HEK293 (cell line): ENCODE results near the gene CNKSR3.

Experiments
- ATF2 ChIP-seq: fragments of 450-650 bp; formaldehyde crosslinking; IDR thresholded peaks from 2 replicates; pipeline ENCODE4 v1.5.1; 2016; ENCODE audit warnings: missing biosample characterization, missing genetic modification characterization, low read depth
- EGR2 ChIP-seq: fragments of 450-650 bp; formaldehyde crosslinking; IDR thresholded peaks from 2 replicates; pipeline ENCODE4 v1.5.1; 2016; ENCODE audit warnings: low read depth, missing biosample characterization, missing genetic modification characterization
- FEZF1 ChIP-seq: fragments of 450-650 bp; formaldehyde crosslinking; IDR thresholded peaks from 2 replicates; pipeline ENCODE4 v1.5.1; 2016; ENCODE audit warnings: missing biosample characterization, missing genetic modification characterization
- HIC1 ChIP-seq: fragments of 450-650 bp; formaldehyde crosslinking; IDR thresholded peaks from 2 replicates; pipeline ENCODE4 v1.5.1; 2016; ENCODE audit warnings: missing biosample characterization, missing genetic modification characterization
- INSM2 ChIP-seq: fragments of 450-650 bp; formaldehyde crosslinking; IDR thresholded peaks from 2 replicates; pipeline ENCODE4 v1.5.1; 2016; ENCODE audit warnings: missing biosample characterization, missing genetic modification characterization
- TRIM28 ChIP-seq: IDR thresholded peaks from 2 replicates; pipeline ENCODE4 v1.6.1; 2011; ENCODE audit warnings: low read length, control low read depth, borderline replicate concordance
- YY1 ChIP-seq: fragments of 450-650 bp; formaldehyde crosslinking; IDR thresholded peaks from 2 replicates; pipeline ENCODE4 v1.5.1; 2018; ENCODE audit warnings: missing biosample characterization, missing genetic modification characterization
- ZBTB11 ChIP-seq: fragments of 450-650 bp; formaldehyde crosslinking; conservative IDR thresholded peaks from 2 replicates; pipeline ENCODE4 v1.5.1; 2016; ENCODE audit warnings: low read depth, missing biosample characterization, missing genetic modification characterization
- ZBTB17 ChIP-seq: fragments of 450-650 bp; formaldehyde crosslinking; IDR thresholded peaks from 2 replicates; pipeline ENCODE4 v1.5.1; 2016; ENCODE audit warnings: missing biosample characterization, missing genetic modification characterization
- ZBTB20 ChIP-seq: fragments of 450-650 bp; formaldehyde crosslinking; IDR thresholded peaks from 2 replicates; pipeline ENCODE4 v1.5.1; 2016; ENCODE audit warnings: missing biosample characterization, missing genetic modification characterization
- ZBTB21 ChIP-seq: fragments of 450-650 bp; formaldehyde crosslinking; IDR thresholded peaks from 2 replicates; pipeline ENCODE4 v1.5.1; 2017; ENCODE audit warnings: missing biosample characterization, missing genetic modification characterization
- ZFP3 ChIP-seq: fragments of 450-650 bp; formaldehyde crosslinking; IDR thresholded peaks from 2 replicates; pipeline ENCODE4 v1.5.1; 2016; ENCODE audit warnings: low read depth, missing biosample characterization, missing genetic modification characterization
- ZFP69B ChIP-seq: fragments of 450-650 bp; formaldehyde crosslinking; IDR thresholded peaks from 2 replicates; pipeline ENCODE4 v1.5.1; 2016; ENCODE audit warnings: missing biosample characterization, missing genetic modification characterization
- ZNF138 ChIP-seq: fragments of 450-650 bp; formaldehyde crosslinking; IDR thresholded peaks from 2 replicates; pipeline ENCODE4 v1.5.1; 2016; ENCODE audit warnings: missing biosample characterization, missing genetic modification characterization, borderline replicate concordance
- ZNF146 ChIP-seq: fragments of 450-650 bp; formaldehyde crosslinking; IDR thresholded peaks from 2 replicates; pipeline ENCODE4 v1.5.1; 2016; ENCODE audit warnings: missing biosample characterization, missing genetic modification characterization
- ZNF155 ChIP-seq: fragments of 450-650 bp; formaldehyde crosslinking; IDR thresholded peaks from 2 replicates; pipeline ENCODE4 v1.5.1; 2016; ENCODE audit warnings: missing biosample characterization, missing genetic modification characterization
- ZNF211 ChIP-seq: fragments of 450-650 bp; formaldehyde crosslinking; IDR thresholded peaks from 2 replicates; pipeline ENCODE4 v1.5.1; 2016; ENCODE audit warnings: low read depth, missing biosample characterization, missing genetic modification characterization
- ZNF335 ChIP-seq: fragments of 450-650 bp; formaldehyde crosslinking; conservative IDR thresholded peaks from 2 replicates; pipeline ENCODE4 v1.5.1; 2016; ENCODE audit warnings: missing biosample characterization, missing genetic modification characterization
- ZNF514 ChIP-seq: fragments of 450-650 bp; formaldehyde crosslinking; IDR thresholded peaks from 2 replicates; pipeline ENCODE4 v1.5.1; 2016; ENCODE audit warnings: missing biosample characterization, missing genetic modification characterization
- ZNF529 ChIP-seq: fragments of 450-650 bp; formaldehyde crosslinking; IDR thresholded peaks from 2 replicates; pipeline ENCODE4 v1.5.1; 2017; ENCODE audit warnings: missing genetic modification characterization, missing biosample characterization; ENCODE audit not compliant: insufficient replicate concordance
- ZNF558 ChIP-seq: fragments of 450-650 bp; formaldehyde crosslinking; IDR thresholded peaks from 2 replicates; pipeline ENCODE4 v1.5.1; 2016; ENCODE audit warnings: missing biosample characterization, missing genetic modification characterization
- ZNF561 ChIP-seq: fragments of 450-650 bp; IDR thresholded peaks from 2 replicates; pipeline ENCODE4 v1.5.1; 2018; ENCODE audit warnings: missing biosample characterization, missing genetic modification characterization, borderline replicate concordance
- ZNF624 ChIP-seq: fragments of 450-650 bp; formaldehyde crosslinking; IDR thresholded peaks from 2 replicates; pipeline ENCODE4 v1.5.1; 2017; ENCODE audit warnings: missing biosample characterization, missing genetic modification characterization
- ZNF692 ChIP-seq: fragments of 450-650 bp; formaldehyde crosslinking; IDR thresholded peaks from 2 replicates; pipeline ENCODE4 v1.5.1; 2016; ENCODE audit warnings: missing biosample characterization, missing genetic modification characterization
- ZNF792 ChIP-seq: fragments of 450-650 bp; formaldehyde crosslinking; IDR thresholded peaks from 2 replicates; pipeline ENCODE4 v1.5.1; 2016; ENCODE audit warnings: missing biosample characterization, missing genetic modification characterization
- ZNF843 ChIP-seq: fragments of 450-650 bp; formaldehyde crosslinking; IDR thresholded peaks from 2 replicates; pipeline ENCODE4 v1.5.1; 2016; ENCODE audit warnings: missing biosample characterization, missing genetic modification characterization
- ZSCAN5A ChIP-seq: fragments of 450-650 bp; formaldehyde crosslinking; IDR thresholded peaks from 2 replicates; pipeline ENCODE4 v1.5.1; 2016; ENCODE audit warnings: missing biosample characterization, missing genetic modification characterization

CNKSR3 gene

GRCh38 chr6:154458565-154459470 is 51.7 kb downstream of the CNKSR3 start (continued):
- TF ChIP-seq ZFP69B (no peak), ZBTB17 (tag by site-specific recombination) (peak; percentile 81), FEZF1 (tag by site-specific recombination) (no peak), ZNF561 (tag by site-specific recombination) (no peak), ZNF211 (tag by site-specific recombination) (no peak), ZBTB11 (no peak), ZNF335 (tag by site-specific recombination) (no peak), ZNF155 (no peak), ATF2 (tag by site-specific recombination) (no peak), INSM2 (no peak), ZNF146 (no peak), ZNF514 (tag by site-specific recombination) (no peak), EGR2 (peak; percentile 34; the same call in 1 of the 2 replicates), HIC1 (no peak), ZNF843 (tag by site-specific recombination) (peak; percentile 35; the same call in 1 of the 2 replicates), ZBTB20 (tag by site-specific recombination) (no peak), ZNF558 (tag by site-specific recombination) (no peak), ZSCAN5A (tag by site-specific recombination) (no peak), ZNF624 (no peak), ZFP3 (tag by site-specific recombination) (no peak), ZNF138 (tag by site-specific recombination) (no peak), ZBTB21 (tag by site-specific recombination) (no peak), ZNF792 (tag by site-specific recombination) (no peak), YY1 (tag by site-specific recombination) (no peak), ZNF529 (tag by site-specific recombination) (no peak), ZNF692 (tag by site-specific recombination) (no peak), TRIM28 (no peak)
